GM21381 (cell line): ENCODE results near the gene FAM200C.
"Not testable (repeated sequence)": the region's sequence is repeated elsewhere in the genome, so short reads cannot be mapped to it uniquely, and the experiment has no call there.

Source experiments
- ATAC-seq: cut with Tn5 transposase; IDR thresholded peaks from one replicate; pipeline ENCODE4 v1.9.1; 2021; ENCODE audit warnings: mild to moderate bottlenecking, moderate library complexity; ENCODE audit not compliant: unreplicated experiment

FAM200C gene

DNA sequence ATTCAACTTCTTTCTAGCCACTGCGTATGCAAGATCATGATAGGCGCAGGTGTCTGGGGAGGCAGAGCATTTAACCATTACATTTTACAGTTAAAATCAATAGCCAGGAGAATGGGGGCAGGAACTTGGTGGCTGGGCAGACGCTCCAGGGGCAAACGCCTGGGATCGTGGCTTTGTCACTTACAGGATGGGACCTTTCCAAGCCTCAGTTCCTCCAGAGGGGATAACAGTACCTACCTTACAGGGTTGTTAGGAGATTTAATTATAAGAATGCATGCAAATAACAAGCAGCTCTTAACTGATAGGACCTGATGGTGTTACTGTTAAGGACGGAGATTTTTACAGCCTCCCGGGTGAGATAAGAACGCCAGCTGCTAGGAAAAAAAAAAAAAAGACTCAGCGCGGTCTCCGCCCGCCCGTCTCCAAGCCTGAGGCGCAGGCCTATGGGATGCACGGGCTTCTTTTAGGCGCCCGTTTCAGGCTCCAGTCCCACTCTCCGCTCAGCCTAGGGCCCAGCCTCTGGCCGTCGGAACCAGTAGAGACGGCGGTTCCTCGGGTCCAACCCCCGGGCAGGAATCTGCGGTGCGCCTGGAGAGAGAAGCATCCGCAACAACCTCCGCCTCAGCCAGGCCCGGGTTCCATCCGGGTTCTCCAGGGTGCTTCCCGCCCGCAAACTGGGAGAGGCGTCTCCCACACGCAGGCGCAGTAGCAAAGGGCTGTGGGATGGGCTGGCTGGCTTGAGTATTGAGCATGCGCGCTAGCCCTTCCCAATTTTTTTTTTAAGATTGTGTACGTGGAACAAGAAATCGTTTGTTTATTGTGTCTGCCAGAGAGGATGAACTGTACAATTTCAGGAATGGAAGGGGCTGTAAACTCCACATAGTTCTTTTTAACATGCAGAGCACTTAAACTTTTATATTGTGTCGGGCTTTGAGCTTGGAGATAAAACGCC is at the start of gene FAM200C:
TSS of gene FAM200C (minus strand) at position 653 of the 952 bp plus-strand sequence. CDS start 4,564 bp downstream, outside the sequence.
- ATAC-seq: peak; percentile 90

DNA sequence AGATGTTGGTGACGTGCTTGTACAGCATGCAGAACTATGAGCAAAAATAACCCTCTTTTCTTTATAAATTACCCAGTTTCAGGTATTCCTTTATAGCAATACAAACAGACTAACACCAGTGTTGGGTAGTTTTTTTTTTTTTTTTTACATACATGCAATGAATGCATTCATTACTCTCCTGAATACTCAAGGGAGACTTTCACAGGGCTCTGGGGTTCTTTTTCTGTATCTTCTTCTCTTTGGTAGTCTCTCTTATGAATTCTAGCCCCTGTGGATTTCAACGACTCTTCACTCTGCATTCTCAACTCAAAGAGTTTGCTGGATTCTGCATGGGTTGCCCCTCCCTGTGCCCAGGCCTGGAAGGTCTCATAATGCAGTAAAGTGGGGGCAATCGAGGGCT is 49.6 kb upstream of the FAM200C start:
- no peak for ATAC-seq

DNA sequence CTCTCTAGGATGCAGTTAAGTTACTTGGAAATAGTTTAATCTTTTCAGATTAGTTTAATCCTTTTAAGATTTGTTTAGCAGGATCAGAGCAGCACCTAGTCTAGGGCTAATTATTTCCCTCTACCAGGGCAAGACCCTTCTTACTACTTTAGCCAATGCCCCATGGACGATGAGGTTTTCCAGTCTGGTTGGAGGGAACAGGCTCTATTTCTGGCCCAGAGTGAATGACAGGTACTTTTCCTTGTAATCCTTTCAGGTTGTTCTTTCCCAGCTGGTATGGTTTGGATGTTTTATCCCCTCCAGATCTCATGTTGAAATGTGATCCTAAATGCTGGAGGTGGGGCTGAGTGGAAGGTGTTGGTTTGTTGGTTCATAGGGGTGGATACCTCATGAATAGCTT is 49.0 kb upstream of the FAM200C start:
- ATAC-seq: no peak

DNA sequence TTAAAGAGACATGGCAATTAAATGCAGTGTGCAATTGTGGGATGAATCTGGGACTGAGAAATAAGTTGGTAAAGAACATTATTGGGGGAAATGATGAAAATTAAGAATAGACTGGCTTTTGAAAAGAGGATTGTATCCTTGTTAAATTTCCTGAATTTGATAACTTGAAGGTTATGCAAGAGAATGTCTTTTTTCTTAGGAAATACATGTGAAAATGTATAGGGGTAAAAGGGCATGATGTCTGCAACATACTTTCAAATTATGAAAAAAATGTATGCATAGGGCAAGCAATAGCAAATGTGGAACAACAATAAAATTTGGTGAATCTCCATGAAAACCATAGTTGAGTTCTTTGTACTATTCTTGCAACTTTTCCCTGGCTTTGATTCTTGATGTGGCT is 45.9 kb upstream of the FAM200C start:
- ATAC-seq: no peak

DNA sequence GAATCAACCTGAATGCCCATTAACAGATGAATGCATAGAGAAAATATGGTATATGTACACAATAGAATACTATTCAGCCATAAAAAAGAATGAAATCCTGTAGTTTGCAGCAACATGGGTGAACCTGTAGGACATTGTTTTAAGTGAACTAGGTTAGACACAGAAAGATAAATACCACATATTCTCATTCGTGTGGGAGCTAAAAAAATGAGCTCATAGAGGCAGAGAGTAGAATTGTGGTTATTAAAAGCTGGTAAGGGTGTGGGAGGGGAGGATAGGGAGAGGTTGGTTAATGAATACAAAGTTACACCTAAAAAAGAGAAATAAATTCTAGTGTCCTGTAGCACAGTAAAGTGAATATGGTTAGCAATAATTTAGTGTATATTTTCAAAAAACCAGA is 45.3 kb upstream of the FAM200C start:
- peak; percentile 39 for ATAC-seq

DNA sequence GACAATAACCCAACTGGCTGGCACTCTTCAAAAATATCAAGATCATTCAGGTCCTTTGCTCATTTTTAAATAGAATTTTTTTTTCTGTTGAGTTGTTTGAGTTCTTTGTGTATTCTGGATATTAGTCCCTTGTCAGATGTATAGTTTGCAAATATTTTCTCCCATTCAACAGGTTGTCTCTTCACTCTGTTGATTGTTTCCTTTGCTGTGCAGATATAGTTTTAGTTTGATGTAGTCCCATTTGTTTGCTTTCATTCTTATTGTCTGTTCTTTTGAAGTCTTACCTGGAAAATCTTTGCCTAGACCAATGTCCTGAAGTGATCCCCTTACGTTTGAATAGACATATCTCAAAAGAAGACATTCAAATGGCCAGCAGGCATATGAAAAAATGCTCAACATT is 44.6 kb upstream of the FAM200C start:
- no peak for ATAC-seq

DNA sequence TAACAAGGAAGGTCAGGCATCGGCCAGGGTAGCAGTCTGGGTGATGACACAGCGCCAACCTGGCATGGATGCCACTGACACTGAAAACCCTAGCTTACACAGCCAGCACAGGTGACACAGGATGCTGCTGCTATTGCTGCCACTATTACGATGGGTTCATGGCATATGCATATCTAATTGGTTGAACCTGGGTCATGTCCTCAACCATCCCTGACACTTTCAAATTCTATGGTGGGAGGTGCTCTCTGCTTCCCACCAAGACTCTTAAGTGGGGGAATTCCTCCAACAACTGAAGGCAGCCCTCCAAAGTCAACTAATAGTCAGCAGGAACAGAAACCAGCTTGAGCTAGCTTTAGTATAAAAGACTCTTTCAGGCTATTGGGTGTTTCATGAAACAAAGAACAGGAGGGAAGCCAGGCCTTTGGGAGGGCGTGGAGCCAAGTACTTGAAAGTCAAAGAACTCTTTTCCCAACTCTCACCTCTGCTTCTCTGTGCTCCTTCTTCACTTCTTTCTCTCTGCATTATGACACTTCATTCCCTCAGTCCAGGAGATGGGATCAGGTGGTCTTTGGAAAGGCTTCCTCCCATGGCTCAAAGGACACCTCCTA is 43.1 kb upstream of the FAM200C start:
- no peak for ATAC-seq

DNA sequence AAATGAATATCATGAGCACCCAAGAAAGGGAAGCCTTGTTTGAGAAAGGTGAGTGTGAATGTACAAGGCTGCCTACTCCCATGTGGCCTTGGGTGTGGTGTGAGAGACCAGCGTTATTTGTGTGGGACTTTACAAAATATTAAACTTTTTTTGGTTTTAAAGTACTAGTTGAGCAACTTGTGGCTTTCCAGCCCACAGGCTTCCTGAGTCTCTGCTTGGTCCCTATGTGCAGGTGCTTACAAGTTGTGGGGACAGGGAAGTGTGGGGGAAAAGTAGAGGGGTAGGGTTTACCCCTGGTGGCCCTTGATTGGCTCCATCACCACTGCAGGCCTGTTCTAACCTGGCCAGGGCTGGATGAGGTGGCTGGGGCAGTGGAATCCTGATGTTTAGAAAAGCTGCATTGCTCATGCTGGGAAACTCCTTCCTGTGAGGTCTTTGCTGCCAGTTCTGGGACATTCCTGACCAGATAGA is 41.5 kb upstream of the FAM200C start:
- peak; percentile 24 for ATAC-seq

DNA sequence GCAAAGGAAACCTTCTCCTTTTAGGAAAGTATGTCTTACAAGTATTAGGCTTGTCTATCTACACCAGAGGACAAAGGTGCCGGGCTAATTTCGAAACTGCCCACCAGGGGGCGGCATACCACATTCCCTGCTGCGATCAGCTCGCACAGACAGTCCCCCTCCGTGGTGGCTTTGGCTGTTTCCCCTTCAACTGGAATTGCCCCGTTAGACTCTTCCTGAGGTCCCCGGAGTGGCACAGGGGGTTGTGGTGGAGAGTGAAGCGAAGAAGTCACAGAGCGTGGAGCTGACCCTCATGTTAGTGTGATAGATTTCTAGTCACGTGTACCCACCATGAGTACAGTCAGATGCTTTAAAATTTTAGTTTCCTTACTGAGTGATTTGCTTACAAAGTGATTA is 39.3 kb upstream of the FAM200C start:
- peak; percentile 59 for ATAC-seq

DNA sequence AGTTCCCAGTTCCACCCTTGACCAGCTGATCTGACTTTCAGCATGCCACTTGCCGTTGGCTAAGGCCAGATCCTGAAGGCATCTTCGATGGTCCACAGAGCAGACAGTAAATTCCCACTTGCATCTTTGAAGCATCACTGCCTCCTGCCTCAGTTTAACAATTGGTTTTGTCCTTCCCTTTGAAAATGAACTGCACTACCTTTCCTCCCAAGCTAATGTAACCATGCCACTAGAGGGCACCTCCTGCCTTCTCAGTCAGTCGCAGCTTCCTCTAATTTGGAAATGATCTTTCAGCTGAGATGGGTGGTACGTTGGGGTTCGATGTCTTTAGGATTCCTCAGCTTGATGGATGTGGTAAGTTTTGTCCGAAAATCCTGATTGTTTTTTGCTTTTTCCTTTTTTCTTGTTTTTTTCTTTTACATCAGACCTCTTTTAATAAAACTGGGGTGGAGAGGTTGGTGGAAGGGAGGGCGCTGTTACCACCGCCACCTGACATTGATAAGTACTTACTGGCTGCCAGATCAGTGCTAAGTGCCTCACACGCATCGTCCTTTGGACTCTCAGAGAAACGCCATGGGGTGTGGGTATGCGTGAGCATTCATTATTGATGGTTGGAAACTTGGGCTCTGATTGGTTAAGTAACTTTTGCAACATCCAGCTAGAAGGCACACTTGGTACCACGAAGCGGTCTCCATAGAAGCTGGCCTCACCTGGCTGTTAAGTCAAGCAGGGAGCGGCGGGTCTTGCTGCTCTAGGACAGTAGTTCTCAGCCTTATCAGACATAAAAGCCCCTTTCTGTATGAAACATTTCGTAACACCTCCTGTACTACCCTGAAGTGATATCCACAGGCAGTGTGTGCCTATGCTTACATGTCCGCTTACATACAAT is 38.7 kb upstream of the FAM200C start:
- ATAC-seq: peak; percentile 31

DNA sequence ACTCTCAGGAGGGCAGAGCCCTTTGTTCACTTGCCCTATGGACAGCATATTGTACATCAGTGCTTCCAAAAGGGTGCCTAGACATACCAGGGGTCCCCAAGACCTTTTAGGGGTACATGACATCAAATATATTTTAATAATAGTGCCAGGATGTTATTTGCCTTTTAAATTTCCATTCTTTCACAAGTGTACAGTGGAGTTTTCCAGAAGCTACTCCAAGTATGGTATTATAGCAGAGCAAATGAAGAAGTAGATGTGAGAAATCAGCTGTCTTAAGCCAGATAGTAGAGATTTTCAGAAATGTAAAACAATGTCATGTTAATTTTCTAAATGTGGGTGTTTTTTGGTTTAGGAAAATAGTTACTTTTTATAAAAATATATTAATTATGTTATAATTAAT is 37.4 kb upstream of the FAM200C start:
- ATAC-seq: no peak

DNA sequence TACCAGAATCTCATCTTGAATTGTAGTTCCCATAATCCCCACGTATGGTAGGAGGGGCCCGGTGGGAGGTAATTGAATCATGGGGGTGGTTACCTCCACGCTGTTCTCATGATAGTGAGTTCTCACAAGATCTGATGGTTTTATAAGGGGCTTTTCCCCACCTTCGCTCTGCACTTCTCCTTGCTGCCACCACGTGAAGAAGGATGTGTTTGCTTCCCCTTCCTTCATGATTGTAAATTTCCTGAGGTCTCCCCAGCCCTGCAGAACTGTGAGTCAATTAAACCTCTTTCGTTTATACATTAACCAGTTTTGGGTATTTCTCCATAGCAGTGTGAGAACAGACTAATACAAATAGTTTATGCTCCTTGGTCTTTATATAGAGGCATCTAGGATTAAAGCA is 36.8 kb upstream of the FAM200C start:
- ATAC-seq: not testable (repeated sequence)

DNA sequence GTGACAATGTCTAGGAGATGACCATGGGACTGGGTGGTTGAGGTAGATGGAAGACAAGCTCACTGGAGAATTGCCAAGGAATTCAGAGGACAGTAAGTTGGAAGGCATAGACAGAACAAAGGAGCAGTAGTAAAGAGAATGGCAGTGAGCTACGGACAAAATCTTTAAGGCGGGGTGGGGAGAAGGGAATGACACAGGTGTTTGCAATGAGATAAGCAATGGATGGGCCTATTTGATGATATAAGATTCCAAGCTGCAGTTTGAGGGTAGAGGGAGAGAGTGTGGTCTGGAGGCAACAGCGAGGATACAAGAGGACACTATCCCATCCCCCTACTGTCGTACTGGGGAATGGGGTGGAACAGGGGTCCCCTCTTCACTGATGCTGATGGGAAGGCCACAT is 36.2 kb upstream of the FAM200C start:
- no peak for ATAC-seq

DNA sequence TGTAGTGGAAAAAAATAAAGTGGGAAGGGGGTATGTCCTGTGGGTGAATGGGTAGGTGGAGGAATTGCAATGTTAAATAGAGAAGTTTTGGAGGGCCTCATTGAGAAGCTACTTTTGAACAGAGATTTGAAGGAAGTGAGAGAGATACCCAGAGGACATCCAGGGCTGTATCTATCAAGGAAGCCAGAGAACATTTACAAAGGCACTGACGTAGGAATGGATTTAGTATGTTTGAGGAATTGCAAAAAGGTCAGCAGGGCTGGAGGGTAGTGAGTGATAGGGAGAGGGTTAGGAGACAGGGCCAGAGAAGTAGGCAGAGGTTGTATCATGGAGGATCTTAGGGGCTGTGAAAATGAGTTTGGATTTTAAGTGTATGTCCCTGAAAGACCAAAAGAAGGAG is 35.7 kb upstream of the FAM200C start:
- no peak for ATAC-seq

DNA sequence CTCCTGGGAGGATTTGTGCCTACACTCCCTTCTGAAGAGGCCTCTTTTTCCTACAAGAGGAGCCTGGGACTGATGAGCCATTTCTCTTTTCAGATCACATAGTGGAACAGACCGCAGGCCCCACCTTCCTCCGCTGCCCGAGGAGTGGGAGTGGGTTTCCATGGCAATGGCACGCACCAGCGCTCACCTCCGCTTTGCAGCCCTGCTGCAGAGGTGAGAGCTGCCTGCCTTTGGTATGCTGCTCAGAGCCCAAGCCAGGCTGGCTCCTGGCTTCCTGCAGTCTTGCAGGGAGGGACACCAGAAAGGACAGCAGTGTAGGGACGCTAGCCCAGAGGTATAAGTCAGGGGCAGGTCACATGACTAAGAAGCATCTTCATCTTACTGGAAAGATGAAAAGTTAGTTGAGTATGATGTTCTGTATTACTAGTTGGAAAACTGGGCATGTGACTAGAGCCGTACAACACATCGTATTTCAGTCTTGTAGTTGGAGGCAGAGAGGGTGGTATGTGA is 34.2 kb upstream of the FAM200C start:
- ATAC-seq: peak; percentile 77

DNA sequence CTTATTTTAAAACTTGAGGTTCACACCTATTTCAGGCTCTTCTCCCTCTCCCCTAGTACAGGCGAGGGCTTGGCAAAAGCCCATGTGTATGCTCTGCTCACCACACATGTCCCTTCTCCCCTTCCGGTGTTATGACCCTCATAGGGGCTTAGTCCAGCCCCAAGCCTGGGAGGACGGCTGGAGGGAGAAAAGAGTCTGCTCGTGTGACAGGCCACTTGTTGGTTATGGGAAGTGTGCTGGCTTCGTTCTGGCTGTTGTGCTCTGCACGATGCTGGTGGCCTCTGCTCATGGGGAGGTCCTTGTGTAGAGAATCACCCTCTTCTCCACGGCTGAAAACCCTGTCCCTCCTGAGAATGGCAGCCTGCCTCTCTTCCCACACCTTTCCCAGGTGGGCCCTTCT is 32.9 kb upstream of the FAM200C start:
- no peak for ATAC-seq

DNA sequence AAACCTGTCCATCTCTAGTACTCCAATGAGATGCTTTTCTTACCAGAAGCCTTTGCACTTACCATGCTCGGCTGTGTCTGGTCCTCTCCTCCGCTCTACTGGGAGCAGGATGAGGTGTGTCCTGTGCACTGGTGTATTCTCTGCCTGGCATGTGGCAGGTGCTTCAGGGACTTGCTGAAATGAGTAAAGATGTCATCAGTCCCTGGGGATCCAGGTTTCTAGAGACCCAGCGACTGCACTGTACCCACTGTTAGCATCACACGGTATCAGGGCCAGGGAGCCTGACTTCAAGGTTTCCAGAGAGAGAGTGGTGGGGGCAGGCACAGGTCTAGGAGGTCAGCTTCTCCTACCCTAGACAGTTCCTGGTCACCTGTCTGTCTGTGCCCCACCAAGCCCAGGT is 32.3 kb upstream of the FAM200C start:
- ATAC-seq: no peak

DNA sequence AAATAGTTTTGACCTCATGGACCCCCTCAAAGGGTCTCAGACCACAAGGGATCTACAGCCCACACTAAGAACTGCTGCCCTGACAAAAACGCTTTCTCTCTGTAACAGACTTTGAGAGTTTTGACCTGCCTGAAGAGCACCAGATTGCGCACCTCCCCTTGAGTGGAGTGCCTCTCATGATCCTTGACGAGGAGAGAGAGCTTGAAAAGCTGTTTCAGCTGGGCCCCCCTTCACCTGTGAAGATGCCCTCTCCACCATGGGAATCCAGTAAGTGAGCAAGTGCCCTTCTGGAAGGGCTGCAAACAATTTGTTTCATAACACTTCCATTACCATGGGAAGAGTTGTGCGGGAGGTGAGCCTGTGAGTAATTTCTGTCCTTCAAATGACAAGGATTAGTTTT is 27.8 kb upstream of the FAM200C start:
- ATAC-seq: no peak

DNA sequence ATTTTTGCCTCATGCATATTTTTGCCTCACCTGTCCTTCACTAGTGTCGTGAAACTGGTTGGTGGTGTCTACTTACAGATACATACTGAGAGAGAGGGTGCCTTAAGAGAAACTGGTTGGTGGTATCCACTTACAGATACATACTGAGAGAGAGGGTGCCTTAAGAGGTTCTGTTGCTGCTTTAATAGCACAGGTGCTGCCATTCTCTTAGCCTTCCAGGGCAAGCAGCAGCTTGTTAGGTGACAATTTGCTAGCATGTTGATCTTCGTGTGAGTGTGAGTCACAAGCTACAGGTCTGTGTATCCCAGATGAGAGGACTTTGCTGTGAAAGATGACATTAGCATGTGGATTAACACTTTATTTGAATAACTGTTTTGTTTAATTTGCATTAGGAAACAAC is 23.2 kb upstream of the FAM200C start:
- ATAC-seq: no peak

DNA sequence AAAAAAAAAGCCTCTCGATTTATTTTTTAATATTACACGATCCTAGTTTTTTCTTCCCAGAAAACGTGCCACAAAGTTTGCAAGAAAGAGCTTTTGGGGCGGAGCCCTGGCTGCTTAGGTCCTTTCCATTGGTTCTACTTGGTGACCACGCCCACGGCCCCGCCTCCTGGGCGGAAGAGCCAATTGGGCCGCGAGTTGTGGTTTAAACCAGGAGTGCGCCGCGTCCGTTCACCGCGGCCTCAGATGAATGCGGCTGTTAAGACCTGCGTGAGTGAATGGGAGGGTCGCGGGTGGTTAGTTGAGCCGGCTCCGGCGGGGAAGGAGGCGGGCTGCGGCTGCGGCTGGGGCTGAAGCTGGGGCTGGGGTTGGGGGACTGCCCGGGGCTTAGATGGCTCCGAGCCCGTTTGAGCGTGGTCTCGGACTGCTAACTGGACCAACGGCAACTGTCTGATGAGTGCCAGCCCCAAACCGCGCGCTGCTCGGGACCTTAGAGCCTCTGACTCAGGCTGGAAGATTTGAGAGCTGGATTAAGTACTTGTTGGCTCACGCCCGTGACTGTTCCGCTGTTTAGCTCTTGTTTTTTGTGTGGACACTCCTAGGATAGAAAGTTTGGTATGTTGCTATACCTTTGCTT is 21.9 kb upstream of the FAM200C start, which contains the start of gene PTTG1:
TSS of gene PTTG1 (plus strand) at position 231 of the 634 bp plus-strand sequence. CDS start 458 bp downstream, outside the sequence.
- ATAC-seq: peak; percentile 65

DNA sequence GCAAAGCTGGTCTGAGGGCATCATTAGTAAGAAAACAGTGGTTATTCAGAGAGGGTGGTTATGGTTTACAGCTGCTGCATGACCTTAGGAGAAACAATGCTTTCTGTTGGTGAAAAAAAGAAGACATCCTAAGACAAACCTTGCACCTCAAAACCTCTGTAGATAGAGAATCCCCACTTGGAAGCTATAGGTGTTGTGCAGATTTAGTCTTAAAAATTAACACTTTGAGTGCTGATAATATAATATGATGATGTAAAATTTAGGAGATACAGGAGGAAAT is 20.4 kb upstream of the FAM200C start:
- ATAC-seq: no peak
